Daoy (cell line): Measurements from ENCODE around the gene KLK13. TPM values are rescaled to one million over a fixed set of nuclear protein-coding genes. Genes with fewer than 3 reads are reported as not detected.

Experiments used
- DNase-seq: peaks from one replicate; pipeline ENCODE4 v3.0.0-alpha.2; 2015; ENCODE audit warnings: low read depth
- total RNA-seq: library from RNA; depleted of rRNA; stranded (reverse); fragments of >200 nt; shearing (Covaris generic); gene quantifications from 2 replicates; pipeline ENCODE4 v1.2.3, GENCODE V29; 2014; rRNA removed

Gene KLK13
- total RNA-seq, result not detected in 2 replicates

- peak; percentile 71 for DNase-seq
Measured at GRCh38 chr19:51064534-51065220, at the start of gene KLK13. KLK13 (minus strand) TSS chr19:51065092; CDS start chr19:51065067, 25 bp downstream.

GRCh38 chr19:51114087-51114729 is 49.3 kb upstream of the KLK13 start:
- no peak for DNase-seq

GRCh38 chr19:51111606-51112005 is 46.7 kb upstream of the KLK13 start:
- peak; percentile 46 for DNase-seq

- DNase-seq, result no peak
Measured at GRCh38 chr19:51110666-51110971, 45.7 kb upstream of the KLK13 start.

- no peak for DNase-seq
Measured at GRCh38 chr19:51108805-51109146, 43.9 kb upstream of the KLK13 start.

- DNase-seq, result peak; percentile 99
Measured at GRCh38 chr19:51108066-51108804, 43.3 kb upstream of the KLK13 start, which contains the start of gene CTU1. CTU1 (minus strand) TSS chr19:51108409; CDS start chr19:51104569, 3,840 bp downstream.

- DNase-seq, result peak; percentile 68
Measured at GRCh38 chr19:51107406-51108065, 42.6 kb upstream of the KLK13 start.

GRCh38 chr19:51103926-51104341 is 39.0 kb upstream of the KLK13 start:
- no peak for DNase-seq

- no peak for DNase-seq
Measured at GRCh38 chr19:51102991-51103390, 38.1 kb upstream of the KLK13 start.

- DNase-seq, result no peak
Measured at GRCh38 chr19:51101171-51101865, 36.4 kb upstream of the KLK13 start.

GRCh38 chr19:51100601-51101000 is 35.7 kb upstream of the KLK13 start:
- DNase-seq, result no peak

GRCh38 chr19:51099047-51099382 is 34.1 kb upstream of the KLK13 start:
- no peak for DNase-seq

- DNase-seq, result no peak
Measured at GRCh38 chr19:51098365-51099046, 33.6 kb upstream of the KLK13 start.

GRCh38 chr19:51097796-51098195 is 32.9 kb upstream of the KLK13 start:
- no peak for DNase-seq

- peak; percentile 63 for DNase-seq
Measured at GRCh38 chr19:51097166-51097738, 32.4 kb upstream of the KLK13 start.

- no peak for DNase-seq
Measured at GRCh38 chr19:51096473-51097165, 31.7 kb upstream of the KLK13 start.

GRCh38 chr19:51094696-51095279 is 29.9 kb upstream of the KLK13 start:
- DNase-seq, result peak; percentile 47

GRCh38 chr19:51093510-51094345 is 28.8 kb upstream of the KLK13 start:
- DNase-seq, result peak; percentile 45

GRCh38 chr19:51093101-51093500 is 28.2 kb upstream of the KLK13 start:
- no peak for DNase-seq
